ENCODE measurements around the gene CCP110. TPM values are rescaled to one million over a fixed set of nuclear protein-coding genes. Genes with fewer than 3 reads are reported as not detected.

CCP110 gene
- polyA plus RNA-seq, 1 donor (not counting 4 experiments of a cell fraction or from before 2014, with no cell fraction given) = 5.5 TPM

GRCh38 chr16:19528666-19529065, 4.9 kb downstream of the CCP110 start:
- Histone ChIP-seq H3K79me2 (ENCODE audit: control insufficient read depth, insufficient read depth, low read length) (peaks cover 19% of the 10 kb centered on the region), H3K9me1 (ENCODE audit: control insufficient read depth, extremely low read depth, insufficient read depth, low read length) (no peaks in the 10 kb centered on the region), H3K4me3 (ENCODE audit: control insufficient read depth in 2 of 3, extremely low read depth in 1 of 3, insufficient read depth in 2 of 3, low read depth in 1 of 3, low read length in 3 of 3) (no peak overlapping the region), H3K4me1 (ENCODE audit: control insufficient read depth, extremely low read depth, insufficient read depth, low read length) (peaks cover 14% of the 10 kb centered on the region), H3K9me3 (ENCODE audit: control insufficient read depth, low read depth, low read length) (no peaks in the 10 kb centered on the region), H3K4me2 (ENCODE audit: control insufficient read depth, extremely low read depth, insufficient read depth, low read depth, low read length) (no peak overlapping the region), H3K27ac (ENCODE audit: control insufficient read depth, insufficient read depth, low read length) (no peak overlapping the region), H3K36me3 (ENCODE audit: control insufficient read depth in 2 of 2, extremely low read depth in 1 of 2, insufficient read depth in 2 of 2, low read length in 2 of 2) (peaks cover 1 to 8% of the 10 kb centered on the region in 2 experiments), H4K20me1 (ENCODE audit: control insufficient read depth, extremely low read depth, insufficient read depth, low read length) (no peaks in the 10 kb centered on the region), H3K27me3 (ENCODE audit: control insufficient read depth, extremely low read depth, insufficient read depth, low read length) (no peaks in the 10 kb centered on the region), H2AFZ (ENCODE audit: control insufficient read depth, low read length) (no peak overlapping the region), H3K9ac (ENCODE audit: control insufficient read depth, extremely low read depth, insufficient read depth, low read length) (no peak overlapping the region)
- dilution Hi-C loops (cut with MboI; ENCODE audit: extremely low pct_ligation_motif_present, low sequenced_read_pairs) = no loop called here
- DNase-seq (ENCODE audit: low read depth, low spot score) (no peak), FAIRE-seq (no peak)
- TF ChIP-seq CTCF (optimal IDR thresholded peaks at IDR 0.05 in 1 of 3, IDR thresholded peaks at IDR 0.05 in 1 of 3, conservative IDR thresholded peaks at IDR 0.05 in 1 of 3; ENCODE audit: extremely low read depth in 1 of 3, insufficient read depth in 2 of 3, low read length in 3 of 3) (no peak), EZH2 (IDR thresholded peaks at IDR 0.05; ENCODE audit: low read length) (no peak)

GRCh38 chr16:19532601-19533000, 8.9 kb downstream of the CCP110 start:
- Histone ChIP-seq H3K36me3 (ENCODE audit: control insufficient read depth in 2 of 2, extremely low read depth in 1 of 2, insufficient read depth in 2 of 2, low read length in 2 of 2) (peaks cover 3 to 7% of the 10 kb centered on the region in 2 experiments), H3K4me3 (ENCODE audit: control insufficient read depth in 2 of 3, extremely low read depth in 1 of 3, insufficient read depth in 2 of 3, low read depth in 1 of 3, low read length in 3 of 3) (no peak overlapping the region), H3K4me2 (ENCODE audit: control insufficient read depth, extremely low read depth, insufficient read depth, low read depth, low read length) (no peak overlapping the region), H2AFZ (ENCODE audit: control insufficient read depth, low read length) (no peak overlapping the region), H3K9ac (ENCODE audit: control insufficient read depth, extremely low read depth, insufficient read depth, low read length) (no peak overlapping the region), H3K9me1 (ENCODE audit: control insufficient read depth, extremely low read depth, insufficient read depth, low read length) (no peaks in the 10 kb centered on the region), H3K4me1 (ENCODE audit: control insufficient read depth, extremely low read depth, insufficient read depth, low read length) (no peaks in the 10 kb centered on the region), H3K27ac (ENCODE audit: control insufficient read depth, insufficient read depth, low read length) (no peak overlapping the region), H3K27me3 (ENCODE audit: control insufficient read depth, extremely low read depth, insufficient read depth, low read length) (no peaks in the 10 kb centered on the region), H3K79me2 (ENCODE audit: control insufficient read depth, insufficient read depth, low read length) (no peaks in the 10 kb centered on the region), H4K20me1 (ENCODE audit: control insufficient read depth, extremely low read depth, insufficient read depth, low read length) (no peaks in the 10 kb centered on the region), H3K9me3 (ENCODE audit: control insufficient read depth, low read depth, low read length) (no peaks in the 10 kb centered on the region)
- TF ChIP-seq EZH2 (IDR thresholded peaks at IDR 0.05; ENCODE audit: low read length) (no peak), CTCF (optimal IDR thresholded peaks at IDR 0.05 in 1 of 3, IDR thresholded peaks at IDR 0.05 in 1 of 3, conservative IDR thresholded peaks at IDR 0.05 in 1 of 3; ENCODE audit: extremely low read depth in 1 of 3, insufficient read depth in 2 of 3, low read length in 3 of 3) (no peak)
- dilution Hi-C loops (cut with MboI; ENCODE audit: extremely low pct_ligation_motif_present, low sequenced_read_pairs) = no loop called here
- FAIRE-seq = no peak
- no peak for DNase-seq (ENCODE audit: low read depth, low spot score)
